Glutamatergic neuron (in vitro differentiated cells): ENCODE data around the gene COL13A1. TPM values are rescaled to one million over a fixed set of nuclear protein-coding genes. Genes with fewer than 3 reads are reported as not detected.

Source experiments
- DNase-seq: peaks from one replicate; pipeline ENCODE4 v3.0.0; 2022
- H3K27ac Mint-ChIP-seq: one replicate; pipeline ENCODE4 v1.8.0; 2020; ENCODE audit warnings: mild to moderate bottlenecking, mixed read lengths, inconsistent platforms; ENCODE audit not compliant: unreplicated experiment
- H3K27me3 Mint-ChIP-seq: one replicate; pipeline ENCODE4 v1.8.0; 2020; ENCODE audit warnings: mild to moderate bottlenecking, moderate library complexity, mixed read lengths, inconsistent platforms; ENCODE audit not compliant: unreplicated experiment
- H3K36me3 Mint-ChIP-seq: one replicate; pipeline ENCODE4 v1.8.0; 2020; ENCODE audit warnings: mild to moderate bottlenecking, mixed read lengths, inconsistent platforms; ENCODE audit not compliant: unreplicated experiment
- H3K4me1 Mint-ChIP-seq: one replicate; pipeline ENCODE4 v1.8.0; 2020; ENCODE audit warnings: mild to moderate bottlenecking, low read depth, mixed read lengths, inconsistent platforms; ENCODE audit not compliant: unreplicated experiment
- H3K4me3 Mint-ChIP-seq: one replicate; pipeline ENCODE4 v1.8.0; 2020; ENCODE audit warnings: mild to moderate bottlenecking, mixed read lengths, inconsistent platforms; ENCODE audit not compliant: unreplicated experiment
- H3K9me3 Mint-ChIP-seq: one replicate; pipeline ENCODE4 v1.8.0; 2020; ENCODE audit warnings: mild to moderate bottlenecking, moderate library complexity, mixed read lengths, inconsistent platforms; ENCODE audit not compliant: unreplicated experiment
- long read RNA-seq: library from polyadenylated mRNA; unstranded; transcript quantifications from one replicate; pipeline ENCODE4 v2.0.0, GENCODE V29; 2020; ENCODE audit not compliant: unreplicated experiment
- total RNA-seq: library from RNA; stranded (reverse); fragmentation: NEBNext Ultra II Directional; extraction: Animal tissue kit (Norgen Biotek cat#: 25700); gene quantifications from one replicate; pipeline ENCODE4 v1.2.1, GENCODE V29; 2021; ENCODE audit not compliant: unreplicated experiment
- TF ChIP-seq, protein P1 (sequence below): fragments of 200-600 bp; sonication (generic); IDR thresholded peaks from one replicate; pipeline ENCODE4 v1.5.0; 2021; ENCODE audit not compliant: partially characterized antibody, unreplicated experiment

Gene COL13A1
- 8.5 TPM for total RNA-seq
- long read RNA-seq, partial matches to known transcripts = 2 of 6 reads
- long read RNA-seq, other reads (novel, unspliced or antisense) = 4 of 6 reads

- Mint-ChIP-seq H3K36me3 (peaks cover 4% of the 10 kb centered on the region), H3K4me1 (peaks cover 25% of the 10 kb centered on the region), H3K27me3 (peaks cover 15% of the 10 kb centered on the region), H3K27ac (no peak within 1 kb of the TSS), H3K4me3 (peak within 1 kb of the TSS; percentile 87), H3K9me3 (peaks cover 6% of the 10 kb centered on the region)
- TF ChIP-seq, protein P1, sequence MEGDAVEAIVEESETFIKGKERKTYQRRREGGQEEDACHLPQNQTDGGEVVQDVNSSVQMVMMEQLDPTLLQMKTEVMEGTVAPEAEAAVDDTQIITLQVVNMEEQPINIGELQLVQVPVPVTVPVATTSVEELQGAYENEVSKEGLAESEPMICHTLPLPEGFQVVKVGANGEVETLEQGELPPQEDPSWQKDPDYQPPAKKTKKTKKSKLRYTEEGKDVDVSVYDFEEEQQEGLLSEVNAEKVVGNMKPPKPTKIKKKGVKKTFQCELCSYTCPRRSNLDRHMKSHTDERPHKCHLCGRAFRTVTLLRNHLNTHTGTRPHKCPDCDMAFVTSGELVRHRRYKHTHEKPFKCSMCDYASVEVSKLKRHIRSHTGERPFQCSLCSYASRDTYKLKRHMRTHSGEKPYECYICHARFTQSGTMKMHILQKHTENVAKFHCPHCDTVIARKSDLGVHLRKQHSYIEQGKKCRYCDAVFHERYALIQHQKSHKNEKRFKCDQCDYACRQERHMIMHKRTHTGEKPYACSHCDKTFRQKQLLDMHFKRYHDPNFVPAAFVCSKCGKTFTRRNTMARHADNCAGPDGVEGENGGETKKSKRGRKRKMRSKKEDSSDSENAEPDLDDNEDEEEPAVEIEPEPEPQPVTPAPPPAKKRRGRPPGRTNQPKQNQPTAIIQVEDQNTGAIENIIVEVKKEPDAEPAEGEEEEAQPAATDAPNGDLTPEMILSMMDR = no peak
- DNase-seq = no peak
These were observed at the start of gene COL13A1 for GRCh38 chr10:69801434-69802315. Gene COL13A1 (plus strand): TSS chr10:69801906. CDS start chr10:69802424, 518 bp downstream.

- H3K9me3 Mint-ChIP-seq = no peaks in the 10 kb centered on the region
- no peak overlapping the region for H3K27ac Mint-ChIP-seq
- DNase-seq = no peak
- peaks cover 5% of the 10 kb centered on the region for H3K4me1 Mint-ChIP-seq
- no peak overlapping the region for H3K4me3 Mint-ChIP-seq
- peaks cover 9% of the 10 kb centered on the region for H3K27me3 Mint-ChIP-seq
- no peaks in the 10 kb centered on the region for H3K36me3 Mint-ChIP-seq
- TF ChIP-seq, protein P1 = no peak
These were observed 49.2 kb upstream of the COL13A1 start for GRCh38 chr10:69752479-69752878.

GRCh38 chr10:69756279-69756678, 45.4 kb upstream of the COL13A1 start:
- Mint-ChIP-seq H3K4me1 (peaks cover 19% of the 10 kb centered on the region), H3K27ac (no peak overlapping the region), H3K9me3 (peaks cover 2% of the 10 kb centered on the region), H3K27me3 (peaks cover 8% of the 10 kb centered on the region), H3K36me3 (no peaks in the 10 kb centered on the region), H3K4me3 (no peak overlapping the region)
- TF ChIP-seq, protein P1 = no peak
- DNase-seq = no peak

DNA sequence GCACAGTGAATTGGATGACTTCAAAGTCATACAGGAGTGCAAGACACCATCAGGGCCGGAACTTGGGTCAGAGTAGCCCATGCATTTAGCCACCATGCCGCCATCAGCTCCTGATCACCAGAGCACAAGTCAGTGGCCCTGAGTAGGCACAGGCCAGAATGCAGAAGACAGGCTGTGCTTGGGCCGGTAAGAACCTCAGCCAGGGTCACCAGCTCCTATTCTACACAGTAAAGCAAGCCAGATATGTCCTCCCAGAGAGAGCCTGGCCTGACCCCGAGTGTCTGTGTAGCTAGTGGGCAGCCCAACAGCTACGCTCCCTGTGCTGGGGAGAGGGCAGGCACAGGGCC, 44.5 kb upstream of the COL13A1 start:
- Mint-ChIP-seq H3K27me3 (peaks cover 9% of the 10 kb centered on the region), H3K4me1 (peaks cover 19% of the 10 kb centered on the region), H3K4me3 (no peak overlapping the region), H3K36me3 (no peaks in the 10 kb centered on the region), H3K9me3 (peaks cover 2% of the 10 kb centered on the region), H3K27ac (no peak overlapping the region)
- DNase-seq = no peak
- TF ChIP-seq, protein P1 = no peak
